ENCODE measurements around the gene STEAP3. TPM values are rescaled to one million over a fixed set of nuclear protein-coding genes. Genes with fewer than 3 reads are reported as not detected.
"Not testable (repeated sequence)": the region's sequence is repeated elsewhere in the genome, so short reads cannot be mapped to it uniquely, and the experiment has no call there.

STEAP3 gene
- polyA plus RNA-seq, 1 donor = 23.4 TPM

DNA sequence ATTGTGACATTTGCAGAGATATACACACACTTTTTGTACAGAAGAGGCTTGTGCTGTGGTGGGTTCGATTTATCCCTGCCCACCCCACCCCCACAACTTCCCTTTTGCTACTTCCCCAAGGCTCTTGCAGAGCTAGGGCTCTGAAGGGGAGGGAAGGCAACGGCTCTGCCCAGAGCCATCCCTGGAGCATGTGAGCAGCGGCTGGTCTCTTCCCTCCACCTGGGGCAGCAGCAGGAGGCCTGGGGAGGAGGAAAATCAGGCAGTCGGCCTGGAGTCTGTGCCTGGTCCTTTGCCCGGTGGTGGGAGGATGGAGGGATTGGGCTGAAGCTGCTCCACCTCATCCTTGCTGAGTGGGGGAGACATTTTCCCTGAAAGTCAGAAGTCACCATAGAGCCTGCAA, 40.0 kb downstream of the STEAP3 start:
- no peak for DNase-seq (ENCODE audit: low read depth)

GRCh38 chr2:119264781-119265692, 41.4 kb downstream of the STEAP3 start:
- DNase-seq (ENCODE audit: low read depth) = no peak

- DNase-seq (ENCODE audit: low read depth) = no peak
Measured at GRCh38 chr2:119265693-119266066, 42.0 kb downstream of the STEAP3 start.

DNA sequence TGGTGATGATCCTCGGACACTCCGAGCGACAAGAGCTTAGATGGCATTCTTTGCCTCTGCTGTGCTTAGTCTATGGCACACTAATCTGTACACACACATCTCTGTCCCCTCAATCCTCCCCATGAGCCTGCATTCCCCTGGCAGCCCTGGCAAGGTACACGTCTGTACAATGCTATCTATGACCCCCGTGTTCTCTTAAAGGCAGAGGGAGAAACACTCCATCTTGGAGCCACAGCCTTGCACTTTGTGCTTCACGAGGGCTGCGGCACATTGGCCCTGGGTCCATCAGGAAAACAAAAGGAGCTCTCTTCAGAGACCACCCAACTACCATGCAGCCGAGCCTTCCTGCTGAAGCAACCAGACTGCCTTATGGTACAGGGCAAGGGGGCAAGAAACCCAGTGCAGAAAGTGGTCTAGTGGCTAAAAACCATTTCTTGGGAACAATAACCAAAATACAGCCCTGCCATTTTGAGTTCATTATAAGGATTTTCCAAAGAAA, 42.5 kb downstream of the STEAP3 start:
- no peak for DNase-seq (ENCODE audit: low read depth)

DNA sequence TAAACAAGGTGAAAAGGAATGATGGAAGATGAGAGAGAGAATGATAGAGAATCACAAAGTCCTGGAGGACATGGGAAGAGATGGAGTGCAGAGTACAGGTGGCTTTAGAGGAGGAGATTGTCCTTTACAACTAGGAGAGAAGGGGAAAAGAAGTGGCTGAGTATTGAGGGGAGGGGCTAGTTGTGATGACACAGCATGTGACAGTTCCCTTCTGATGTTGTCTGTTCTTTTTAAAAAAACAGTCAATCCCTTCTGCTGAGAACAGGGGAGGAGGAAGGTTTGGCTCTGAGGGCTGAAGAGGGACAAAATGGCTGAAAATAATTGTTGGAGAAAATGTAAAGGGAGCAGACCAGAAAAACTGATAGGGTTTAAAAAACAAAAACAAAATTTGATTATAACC, 44.0 kb downstream of the STEAP3 start:
- no peak for DNase-seq (ENCODE audit: low read depth)

- DNase-seq (ENCODE audit: low read depth) = no peak
Measured at GRCh38 chr2:119276864-119277263, 53.2 kb downstream of the STEAP3 start.

- DNase-seq (ENCODE audit: low read depth) = not testable (repeated sequence)
Measured at GRCh38 chr2:119278385-119278784, 54.8 kb downstream of the STEAP3 start.

DNA sequence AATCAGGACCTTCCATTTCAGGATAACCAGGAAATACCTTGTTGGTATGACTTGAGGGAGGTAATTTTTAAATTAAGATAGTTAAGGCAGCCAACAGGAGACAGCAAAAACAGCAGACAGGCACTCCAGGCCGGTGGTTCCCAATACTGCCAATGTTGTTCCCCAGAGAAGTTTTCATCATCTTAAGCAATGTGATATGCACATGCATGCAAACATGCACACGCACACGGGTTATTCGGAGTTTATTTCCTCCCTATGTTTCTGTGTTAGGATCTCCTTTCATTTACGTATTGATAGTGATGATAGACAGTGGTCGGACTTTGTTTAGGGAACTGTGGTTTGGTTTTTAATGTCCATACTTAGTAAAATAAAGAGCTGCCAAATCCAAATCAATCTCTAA, 55.3 kb downstream of the STEAP3 start:
- no peak for DNase-seq (ENCODE audit: low read depth)

DNA sequence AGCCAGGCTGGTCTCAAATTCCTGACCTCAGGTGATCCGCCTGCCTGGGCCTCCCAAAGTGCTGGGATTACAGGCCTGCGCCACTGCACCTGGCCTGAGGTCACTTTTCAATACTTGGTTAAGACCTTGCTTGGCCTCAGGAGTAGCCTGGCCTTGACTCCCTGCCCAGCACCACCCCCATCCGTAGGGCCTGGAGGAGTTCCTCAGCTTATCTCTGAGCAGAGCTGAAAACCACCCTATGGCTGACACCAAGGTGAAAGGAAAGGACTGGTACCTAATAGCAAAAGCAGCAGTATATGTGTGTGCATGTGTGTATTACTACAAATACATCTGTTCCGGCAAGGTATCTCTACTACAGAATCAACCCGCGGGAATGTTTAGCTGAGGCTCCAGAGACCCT, 56.0 kb downstream of the STEAP3 start:
- no peak for DNase-seq (ENCODE audit: low read depth)

GRCh38 chr2:119280680-119281079, 57.0 kb downstream of the STEAP3 start:
- DNase-seq (ENCODE audit: low read depth) = no peak

DNA sequence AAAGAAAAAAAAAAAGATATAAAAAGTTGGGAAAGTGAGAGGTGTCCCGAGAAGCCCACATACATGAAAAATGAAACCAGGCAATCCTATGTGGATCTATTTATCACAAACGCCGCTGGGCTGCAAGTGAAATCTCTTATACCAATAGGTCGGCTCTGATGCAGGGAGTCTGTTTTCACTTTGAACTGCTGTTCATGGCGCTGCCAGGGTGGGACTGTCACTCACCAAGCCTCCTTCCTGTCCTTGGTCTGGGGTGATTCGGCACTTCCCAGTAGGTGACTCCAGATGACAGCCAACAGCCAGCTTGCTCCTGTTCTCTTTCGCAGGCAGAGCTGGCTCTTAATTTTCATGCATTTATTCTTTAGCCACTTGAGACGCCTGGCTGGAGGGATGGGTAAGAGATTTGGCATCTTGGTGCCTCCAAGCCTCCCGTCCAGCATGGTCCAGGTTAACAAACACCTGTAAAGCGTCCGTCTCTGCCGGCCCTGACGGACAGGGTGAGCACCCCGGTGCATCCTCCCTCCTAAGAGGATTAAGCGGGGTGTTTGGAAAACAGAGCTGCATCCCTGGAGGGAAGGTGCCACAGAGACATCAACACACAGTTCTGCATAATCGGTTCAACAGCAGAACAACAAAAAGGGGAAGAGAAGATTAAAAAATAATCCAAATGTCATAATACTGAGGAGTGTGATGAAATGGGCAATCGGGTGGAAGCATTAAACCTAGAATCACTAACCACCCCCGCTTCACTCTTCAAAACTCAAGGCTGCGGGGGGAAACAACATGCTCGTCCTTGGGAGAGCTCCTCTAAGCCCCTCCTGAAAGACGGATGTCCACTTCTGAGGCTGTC, 58.7 kb downstream of the STEAP3 start:
- DNase-seq (ENCODE audit: low read depth) = no peak

DNA sequence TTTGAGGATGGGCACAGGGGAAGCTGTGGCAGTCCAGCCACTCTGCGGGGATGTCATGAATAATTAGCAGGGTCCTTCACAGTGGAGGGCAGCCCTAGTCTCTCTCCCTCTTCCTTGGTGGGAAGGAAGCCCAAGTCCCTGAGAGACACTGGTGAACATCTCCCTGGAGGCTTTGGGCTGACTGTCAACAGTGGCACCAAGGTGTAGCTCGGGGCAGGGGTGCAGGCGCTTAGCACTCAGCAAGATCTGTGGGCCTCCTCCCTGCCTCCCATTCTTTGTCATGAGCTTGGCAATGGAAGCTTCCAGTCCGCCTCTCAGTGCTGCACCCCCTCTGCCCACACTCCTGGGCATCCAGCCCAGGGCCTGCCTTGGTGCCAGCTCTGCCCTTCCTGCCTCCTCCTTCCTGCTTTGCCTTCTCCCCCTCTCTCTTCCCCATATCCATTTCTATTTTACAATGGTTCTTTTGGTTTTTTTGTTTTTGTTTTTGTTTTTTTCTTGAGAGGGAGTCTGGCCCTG, 59.4 kb downstream of the STEAP3 start:
- no peak for DNase-seq (ENCODE audit: low read depth)

DNA sequence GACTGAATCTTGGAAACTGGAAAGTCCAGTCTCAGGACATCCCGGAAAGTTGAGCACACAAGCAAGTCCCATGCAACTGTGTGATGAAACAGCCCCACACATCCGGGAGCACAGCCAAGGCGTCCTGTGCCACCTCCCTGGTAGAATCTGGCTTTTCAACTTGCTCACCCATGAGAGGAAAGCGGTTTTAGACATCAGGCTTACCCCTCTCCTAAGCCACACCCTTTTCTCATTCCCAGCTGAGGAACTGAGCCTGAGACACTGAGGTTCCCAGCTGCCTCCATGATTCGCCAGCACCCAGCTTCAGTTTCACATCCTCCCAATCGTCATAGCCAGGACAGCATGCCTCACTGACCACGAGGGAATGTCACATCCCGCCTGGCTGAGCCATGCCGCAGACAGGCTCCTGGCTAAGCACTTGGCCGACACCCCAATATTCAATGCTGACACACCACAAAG, 60.3 kb downstream of the STEAP3 start:
- DNase-seq (ENCODE audit: low read depth) = no peak

DNA sequence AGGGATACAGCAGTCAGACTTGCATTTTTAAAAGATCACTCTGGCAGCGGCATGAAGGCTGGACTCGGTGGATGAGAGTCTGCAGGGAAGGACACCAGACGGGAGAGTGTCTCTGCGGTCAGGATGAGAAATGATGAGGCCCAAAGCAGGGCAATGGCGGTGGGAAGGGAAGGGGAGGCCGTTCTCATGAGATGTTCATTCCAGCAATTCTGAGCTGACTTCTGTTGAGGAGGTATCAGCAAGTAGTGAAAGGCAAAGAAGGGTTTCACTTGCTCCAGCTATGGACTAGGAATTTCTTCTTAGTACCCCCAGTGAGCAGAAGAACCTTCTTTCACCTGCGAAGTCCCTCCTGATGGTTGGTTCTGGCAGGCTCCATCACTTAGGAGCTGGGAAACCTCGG, 63.0 kb downstream of the STEAP3 start:
- DNase-seq (ENCODE audit: low read depth) = no peak

DNA sequence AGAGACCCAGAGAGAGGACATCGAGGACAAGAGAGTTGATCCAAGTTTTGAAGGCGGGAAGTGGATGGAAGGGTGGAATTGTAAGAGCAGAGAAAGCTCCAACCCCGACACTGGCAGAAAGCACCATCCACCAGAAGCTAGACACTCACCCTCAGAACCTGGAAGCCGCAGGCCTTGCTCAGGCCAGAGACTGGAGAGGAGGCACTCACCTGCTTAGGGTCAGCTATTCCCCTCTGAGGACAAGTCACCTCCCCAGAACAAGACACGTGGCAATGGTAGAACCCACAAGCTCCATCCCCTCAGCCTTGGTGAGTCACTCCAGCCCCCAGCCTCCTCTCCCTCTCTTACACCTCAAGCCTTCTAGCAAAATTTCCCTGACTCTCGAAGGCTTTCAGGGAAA, 64.9 kb downstream of the STEAP3 start:
- no peak for DNase-seq (ENCODE audit: low read depth)

GRCh38 chr2:119289093-119289492, 65.5 kb downstream of the STEAP3 start:
- no peak for DNase-seq (ENCODE audit: low read depth)

DNA sequence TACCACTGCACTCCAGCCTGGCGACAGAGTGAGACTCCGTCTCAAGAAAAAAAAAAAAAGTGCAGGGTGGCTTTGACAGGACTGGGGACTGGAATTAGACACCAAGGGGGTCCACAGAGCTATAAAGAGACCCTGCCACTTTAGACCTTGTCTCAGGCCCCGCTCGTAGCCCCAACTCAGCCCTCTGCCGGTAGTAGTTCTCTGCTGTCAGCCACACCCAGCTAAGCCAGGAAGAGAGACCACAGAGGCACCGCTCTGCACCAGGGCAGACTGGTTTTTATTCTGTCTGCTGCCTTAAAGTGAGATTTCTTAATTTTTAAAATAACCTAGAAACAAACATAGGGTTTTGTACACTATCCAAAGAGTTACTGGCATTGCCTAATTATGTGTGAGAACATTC, 66.0 kb downstream of the STEAP3 start:
- DNase-seq (ENCODE audit: low read depth) = no peak

DNA sequence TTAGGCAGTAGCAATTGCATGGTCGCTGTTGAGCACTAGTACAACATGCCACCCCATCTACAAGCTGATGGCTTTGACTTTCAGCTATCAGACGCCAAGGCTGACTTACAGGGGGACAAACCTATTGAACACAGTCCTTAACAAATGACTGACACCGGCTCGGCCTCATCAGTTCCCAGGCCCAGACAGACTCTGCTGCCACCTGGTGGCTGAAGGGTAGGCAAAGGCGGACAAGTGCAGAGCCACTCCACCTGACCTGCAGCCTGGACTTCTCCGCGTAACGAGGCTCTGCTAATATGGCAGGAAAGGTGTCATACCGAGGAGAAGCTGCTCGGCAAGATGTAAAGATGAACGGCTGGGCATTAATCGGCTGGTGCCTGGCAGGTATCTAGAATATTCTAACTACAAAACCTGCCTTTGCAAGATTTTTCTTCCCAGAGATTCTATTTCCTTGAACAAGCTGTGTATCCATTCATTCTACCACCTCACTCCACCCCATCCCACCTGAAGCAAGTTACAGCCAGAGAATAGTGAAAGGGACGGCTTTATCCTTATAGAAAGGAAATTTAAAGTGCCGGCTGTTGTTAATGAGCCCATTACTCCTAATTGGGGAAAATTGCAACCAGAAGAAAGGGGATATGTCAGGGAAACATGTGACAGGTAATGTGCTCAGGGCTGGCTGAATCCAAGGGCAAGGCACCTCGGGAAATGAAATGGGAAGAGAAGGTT, 67.4 kb downstream of the STEAP3 start:
- no peak for DNase-seq (ENCODE audit: low read depth)

- no peak for DNase-seq (ENCODE audit: low read depth)
Measured at GRCh38 chr2:119291588-119292167, 68.0 kb downstream of the STEAP3 start.

DNA sequence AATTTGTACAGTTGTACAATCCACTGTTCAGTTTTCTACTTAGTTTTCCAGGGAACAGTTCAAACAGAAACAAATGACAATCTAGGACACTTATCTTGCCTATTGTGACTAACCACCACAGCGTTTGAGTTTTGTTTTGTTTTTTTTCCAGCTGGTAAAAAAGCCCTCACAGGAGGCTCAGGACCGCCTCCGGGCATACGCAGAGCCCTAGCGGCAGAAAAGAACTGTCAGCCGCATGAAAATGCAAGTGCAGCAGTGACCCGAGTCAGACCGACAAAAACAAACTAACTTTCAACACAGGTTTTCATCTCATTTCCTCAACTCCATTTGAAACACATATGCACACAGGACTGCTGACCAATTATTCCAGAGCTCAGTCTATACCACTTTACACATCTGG, 68.6 kb downstream of the STEAP3 start:
- no peak for DNase-seq (ENCODE audit: low read depth)

DNA sequence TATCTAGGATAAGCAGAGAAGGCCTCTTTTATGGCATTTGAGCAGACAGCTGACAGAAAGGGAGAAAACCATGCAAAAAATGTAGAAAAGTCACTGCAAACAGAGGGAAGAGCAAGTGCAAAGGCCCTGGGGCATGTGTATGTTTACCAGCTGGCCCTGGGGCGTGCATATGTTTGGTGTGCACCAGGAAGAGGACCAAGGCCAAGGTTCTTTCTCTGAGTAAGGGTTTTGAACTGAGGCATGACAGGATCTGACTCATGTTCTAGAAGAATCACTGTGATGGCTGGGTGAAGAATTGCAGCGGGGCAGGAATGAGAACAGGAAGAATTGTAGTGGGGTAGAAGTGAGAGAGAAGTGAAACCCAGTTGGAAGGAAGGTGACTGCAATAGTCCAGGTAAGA, 69.6 kb downstream of the STEAP3 start:
- no peak for DNase-seq (ENCODE audit: low read depth)
